Activated CD4-positive, alpha-beta T cell treated with anti-CD3 and anti-CD28 coated beads, Interleukin-2, amount 50 U/mL, for 48 hours (primary cell): Measurements from ENCODE around the gene ERV3-1.
"Not testable (repeated sequence)": the region's sequence is repeated elsewhere in the genome, so short reads cannot be mapped to it uniquely, and the experiment has no call there.

Source experiments
- DNase-seq, 2 experiments: peaks; one replicate each; pipeline ENCODE4 v3.0.0-alpha.2; 2020

Gene ERV3-1, protein sequence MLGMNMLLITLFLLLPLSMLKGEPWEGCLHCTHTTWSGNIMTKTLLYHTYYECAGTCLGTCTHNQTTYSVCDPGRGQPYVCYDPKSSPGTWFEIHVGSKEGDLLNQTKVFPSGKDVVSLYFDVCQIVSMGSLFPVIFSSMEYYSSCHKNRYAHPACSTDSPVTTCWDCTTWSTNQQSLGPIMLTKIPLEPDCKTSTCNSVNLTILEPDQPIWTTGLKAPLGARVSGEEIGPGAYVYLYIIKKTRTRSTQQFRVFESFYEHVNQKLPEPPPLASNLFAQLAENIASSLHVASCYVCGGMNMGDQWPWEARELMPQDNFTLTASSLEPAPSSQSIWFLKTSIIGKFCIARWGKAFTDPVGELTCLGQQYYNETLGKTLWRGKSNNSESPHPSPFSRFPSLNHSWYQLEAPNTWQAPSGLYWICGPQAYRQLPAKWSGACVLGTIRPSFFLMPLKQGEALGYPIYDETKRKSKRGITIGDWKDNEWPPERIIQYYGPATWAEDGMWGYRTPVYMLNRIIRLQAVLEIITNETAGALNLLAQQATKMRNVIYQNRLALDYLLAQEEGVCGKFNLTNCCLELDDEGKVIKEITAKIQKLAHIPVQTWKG

DNA sequence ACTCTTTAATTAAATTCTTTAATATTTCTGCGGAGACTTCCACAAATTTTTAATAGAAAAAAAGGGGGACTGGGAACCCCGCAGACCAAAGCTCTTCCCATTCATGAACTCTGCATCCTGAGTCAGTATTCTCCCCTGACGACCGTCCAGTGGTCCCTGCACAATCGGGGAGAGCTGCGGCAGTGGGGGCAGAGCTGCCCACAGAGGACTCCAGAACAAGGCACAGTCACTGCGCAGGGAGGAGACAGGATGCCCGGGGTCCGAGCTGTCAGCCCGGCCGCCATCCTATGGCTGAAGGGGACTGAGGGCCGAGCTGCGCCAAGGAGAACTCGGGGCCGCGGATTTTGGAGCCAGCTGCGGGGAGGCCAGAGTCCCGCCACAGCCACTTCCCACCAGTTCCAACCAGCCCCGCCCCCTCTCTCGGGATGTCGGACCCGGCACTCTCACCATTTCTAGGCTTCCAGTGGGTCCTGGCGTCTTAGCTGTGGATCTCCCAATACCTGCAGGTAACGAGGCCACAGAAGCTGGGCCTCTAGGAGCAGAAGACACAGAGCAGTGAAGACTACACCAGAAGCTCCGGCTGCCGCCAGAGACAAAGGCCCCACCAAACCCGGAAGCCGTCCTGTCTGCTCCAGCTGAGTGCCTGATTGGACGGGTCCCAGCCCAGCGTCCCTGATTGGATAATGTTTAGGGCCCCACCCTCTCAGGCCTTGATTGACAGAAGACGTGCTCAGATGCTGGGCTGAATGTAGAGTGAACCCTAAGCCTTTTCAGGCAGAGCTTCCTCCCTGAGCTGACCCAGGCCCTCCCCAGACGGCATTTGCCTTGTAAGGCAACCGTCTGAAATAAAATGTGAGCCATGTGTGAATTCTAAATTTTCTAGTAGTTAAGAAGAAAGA lies at the start of gene ERV3-1:
TSS of gene ERV3-1 (minus strand) at position 594 of the 899 bp plus-strand sequence. CDS start 13,661 bp downstream, outside the sequence.
- peak; percentile 87 to 93 for DNase-seq

DNA sequence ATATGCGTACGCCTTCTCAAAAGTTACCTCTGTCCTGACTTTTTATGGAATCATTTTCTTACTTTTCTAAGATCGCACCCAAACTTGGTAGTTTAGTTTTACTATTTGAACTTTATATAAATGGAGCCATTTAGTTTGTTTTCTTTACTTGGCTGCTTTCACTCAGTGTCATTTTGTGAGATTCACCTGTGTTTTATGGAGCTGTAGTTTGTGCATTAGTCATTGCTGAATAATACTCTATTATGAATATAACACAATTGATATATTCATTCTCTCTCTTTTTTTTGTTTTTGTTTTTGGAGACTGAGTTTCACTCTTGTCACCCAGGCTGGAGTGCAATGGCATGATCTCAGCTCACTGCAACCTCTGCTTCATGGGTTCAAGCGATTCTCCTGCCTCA lies 49.3 kb upstream of the ERV3-1 start:
- DNase-seq = not testable (repeated sequence)

DNA sequence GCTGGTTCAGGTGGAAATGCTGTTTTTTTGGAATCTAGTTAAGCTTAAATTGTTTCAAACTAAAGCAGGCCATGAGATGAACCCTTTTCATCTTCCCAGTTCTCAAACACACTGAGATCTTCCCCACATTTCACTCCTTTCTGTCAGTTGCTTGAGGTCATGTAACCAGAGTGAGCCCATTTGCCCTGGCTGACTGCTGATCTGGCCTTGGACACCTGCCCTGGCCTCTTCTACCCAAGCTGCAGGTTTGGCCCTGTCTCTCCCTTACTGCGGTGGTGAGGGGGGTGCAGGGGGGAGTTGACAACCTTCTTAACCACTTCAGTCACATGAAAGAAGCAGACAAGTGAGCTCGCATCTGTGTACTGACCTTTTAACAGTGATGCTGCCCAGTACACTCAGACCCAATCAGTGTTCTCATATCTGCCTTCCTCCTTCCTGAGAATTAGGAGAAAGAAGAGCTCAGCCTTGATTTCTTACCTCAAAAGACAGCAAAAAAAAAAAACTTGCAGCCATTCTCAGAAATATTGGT lies 48.0 kb upstream of the ERV3-1 start:
- DNase-seq = not testable (repeated sequence)

DNA sequence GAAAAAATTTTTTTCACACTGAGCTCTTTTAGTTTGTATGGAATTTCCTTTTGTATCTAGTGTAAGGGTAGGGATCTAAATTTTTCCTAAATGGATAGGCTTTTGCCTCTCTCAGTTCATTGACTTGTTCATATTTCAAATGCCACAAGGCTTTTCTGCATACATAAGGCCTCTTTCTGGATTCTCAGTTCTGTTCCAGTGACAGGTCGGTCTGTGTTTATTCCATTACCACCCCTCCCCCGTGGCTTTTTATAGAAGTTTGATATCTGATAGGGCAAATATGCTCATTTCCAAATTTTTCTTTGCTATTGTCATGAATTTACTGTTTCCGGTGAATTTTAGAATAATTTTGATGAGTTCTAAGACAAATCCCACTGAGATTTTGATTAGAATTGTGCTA lies 45.2 kb upstream of the ERV3-1 start:
- DNase-seq = not testable (repeated sequence)

DNA sequence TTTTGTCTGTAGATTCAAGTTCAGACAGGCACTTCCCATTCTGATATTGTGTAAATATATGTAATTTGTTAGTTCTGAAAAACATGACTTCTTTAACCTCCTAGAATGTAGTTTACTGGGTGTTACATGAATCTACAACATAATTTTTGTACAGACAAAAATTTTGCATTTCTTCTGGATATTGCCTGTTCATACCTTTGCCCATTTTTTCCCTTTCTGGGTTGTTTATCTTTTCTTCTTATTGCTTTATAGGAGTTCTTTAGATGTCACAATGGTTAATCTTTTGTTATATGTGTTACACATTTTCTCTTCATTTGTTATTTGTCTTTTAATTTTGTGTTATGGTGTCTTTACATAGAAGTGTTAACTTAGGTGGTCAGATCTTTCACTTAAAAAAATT lies 44.7 kb upstream of the ERV3-1 start:
- not testable (repeated sequence) for DNase-seq

DNA sequence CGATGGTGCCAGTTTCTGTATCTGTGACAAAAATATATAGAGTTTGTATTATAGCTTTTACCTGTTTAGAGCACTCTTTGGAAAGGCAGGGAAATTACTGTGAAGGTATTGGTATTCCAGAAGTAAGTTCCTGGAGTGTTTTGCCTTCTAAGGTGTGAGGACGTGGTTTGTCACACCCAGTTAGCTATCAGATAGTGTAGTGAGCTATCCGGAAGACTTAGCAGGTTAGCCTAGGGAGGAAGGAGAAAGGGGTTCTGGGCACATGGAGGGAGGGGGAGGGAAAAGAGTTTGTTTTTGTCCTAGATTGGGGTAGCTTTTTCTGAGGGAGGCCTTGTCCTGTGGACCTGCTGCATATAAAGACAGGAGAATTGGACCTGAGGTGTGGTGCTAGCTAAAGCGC lies 39.8 kb upstream of the ERV3-1 start:
- not testable (repeated sequence) for DNase-seq

DNA sequence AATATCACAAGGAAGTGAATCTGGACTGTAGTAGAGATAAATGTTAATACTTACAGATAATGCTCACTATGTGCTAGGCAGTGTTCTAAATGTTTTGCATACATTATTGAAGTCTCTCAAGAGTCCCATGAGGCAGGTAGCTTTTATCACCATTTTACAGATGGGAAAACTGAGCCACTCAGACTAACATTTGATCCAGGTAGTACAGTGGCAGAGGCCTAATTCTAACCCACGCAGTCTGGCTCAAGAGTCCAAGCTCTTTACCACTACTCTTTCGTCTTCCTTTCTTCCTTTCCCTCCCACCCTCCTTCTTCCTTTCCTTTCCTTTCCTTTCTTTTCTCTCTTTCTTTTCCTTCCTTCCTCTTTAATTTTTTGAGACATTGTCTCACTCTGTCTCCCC lies 39.1 kb upstream of the ERV3-1 start:
- DNase-seq = not testable (repeated sequence)

DNA sequence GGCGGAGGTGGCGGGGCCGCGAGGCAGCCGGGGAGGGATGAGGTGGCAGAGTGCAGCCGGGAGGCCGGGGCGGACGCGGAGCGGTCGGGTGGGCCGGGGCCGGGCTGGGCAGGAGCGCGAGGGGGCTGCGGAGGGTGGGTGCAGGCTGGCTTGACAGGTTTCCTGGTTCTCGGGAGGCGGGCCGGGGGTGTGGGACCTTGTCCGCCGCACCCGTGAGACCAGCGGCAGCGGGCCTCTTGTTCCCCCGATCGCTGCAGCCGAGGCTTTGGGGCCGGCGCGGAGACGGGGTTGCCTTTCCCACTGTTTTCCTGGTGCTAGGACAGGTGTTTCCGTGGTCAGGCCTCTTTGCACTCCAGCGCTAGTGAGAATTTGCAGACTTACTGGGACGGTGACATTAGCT lies 32.3 kb upstream of the ERV3-1 start:
- peak; percentile 31 to 32 for DNase-seq

DNA sequence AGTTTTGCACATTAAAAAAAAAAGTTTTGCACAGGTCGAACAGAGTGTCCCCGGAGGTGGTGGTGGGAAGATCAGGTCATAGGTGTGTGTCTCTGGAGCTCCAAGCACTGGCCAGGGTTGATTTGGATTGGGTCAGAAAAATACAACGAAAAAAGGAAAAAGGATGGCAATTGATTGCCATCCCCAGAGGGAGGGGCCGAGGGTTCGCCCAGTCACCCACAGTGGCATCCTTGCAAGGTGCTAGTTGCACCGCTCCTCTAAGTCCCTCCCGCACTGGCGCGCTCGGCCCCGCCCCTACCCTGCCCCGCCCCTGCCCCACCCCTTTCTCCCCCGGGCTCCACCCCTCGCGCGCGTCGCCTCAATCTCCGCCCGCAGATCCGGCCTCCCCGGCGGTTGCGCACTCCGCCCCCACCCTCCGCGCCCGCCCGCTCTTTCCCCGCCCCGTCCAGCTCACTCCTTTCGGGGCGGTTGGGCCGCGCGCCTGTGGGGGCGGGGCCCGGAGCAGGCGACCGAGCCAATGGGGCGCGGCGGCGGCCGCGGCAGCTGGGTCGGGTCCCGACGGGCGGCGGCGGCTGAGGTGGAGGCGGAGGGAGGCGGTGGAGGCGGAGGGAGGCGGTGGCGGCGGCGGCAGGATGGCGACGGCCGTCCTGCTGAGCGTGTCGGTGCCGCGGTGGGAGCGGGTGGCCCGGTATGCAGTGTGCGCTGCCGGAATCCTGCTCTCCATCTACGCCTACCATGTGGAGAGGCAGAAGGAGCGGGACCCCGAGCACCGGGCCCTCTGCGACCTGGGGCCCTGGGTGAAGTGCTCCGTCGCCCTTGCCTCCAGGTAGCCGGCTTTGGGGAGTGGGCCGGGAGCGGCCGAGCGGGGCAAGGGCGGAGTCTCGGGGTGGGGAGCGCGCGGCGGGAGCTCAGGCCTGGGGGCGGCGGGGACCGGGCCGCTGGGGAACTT lies 31.5 kb upstream of the ERV3-1 start:
- peak; percentile 89 to 90 for DNase-seq

DNA sequence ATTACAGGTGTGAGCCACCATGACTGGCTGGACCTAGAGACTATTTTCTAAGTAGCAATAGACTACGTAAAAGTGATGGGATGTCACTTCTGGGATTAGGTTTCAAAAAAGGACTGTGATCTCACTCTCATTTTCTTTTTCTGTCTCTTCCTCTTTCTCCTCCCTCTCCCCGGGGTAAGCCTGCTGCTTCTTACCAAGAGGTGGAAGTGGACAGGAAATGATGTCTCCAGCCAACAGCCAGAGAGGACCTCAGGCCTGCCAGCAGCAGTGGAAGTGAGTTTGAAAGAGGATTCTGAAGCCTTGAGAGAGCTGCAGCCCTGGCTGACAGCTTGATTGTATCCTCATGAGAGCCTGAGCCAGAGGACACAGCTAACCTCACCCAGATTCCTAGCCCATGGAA lies 30.0 kb upstream of the ERV3-1 start:
- DNase-seq = not testable (repeated sequence)

DNA sequence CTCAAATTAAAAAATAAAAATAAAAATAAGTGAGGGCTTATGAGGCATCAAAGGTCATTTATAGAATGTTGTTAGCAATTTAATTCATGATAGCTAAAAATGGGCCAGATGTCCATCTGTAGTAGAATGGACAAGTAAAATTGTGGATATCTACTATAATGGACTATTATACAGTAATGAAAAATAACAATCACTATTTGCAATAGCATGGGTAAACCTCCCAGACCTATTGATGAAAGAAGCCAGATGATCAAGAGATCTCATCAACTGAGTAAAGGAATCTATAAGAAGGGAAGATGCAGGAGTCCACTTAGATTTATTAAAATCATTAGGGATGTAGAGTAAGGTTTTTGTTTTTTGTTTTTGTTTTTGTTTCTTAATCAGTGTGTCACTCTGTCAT lies 29.0 kb upstream of the ERV3-1 start:
- not testable (repeated sequence) for DNase-seq

DNA sequence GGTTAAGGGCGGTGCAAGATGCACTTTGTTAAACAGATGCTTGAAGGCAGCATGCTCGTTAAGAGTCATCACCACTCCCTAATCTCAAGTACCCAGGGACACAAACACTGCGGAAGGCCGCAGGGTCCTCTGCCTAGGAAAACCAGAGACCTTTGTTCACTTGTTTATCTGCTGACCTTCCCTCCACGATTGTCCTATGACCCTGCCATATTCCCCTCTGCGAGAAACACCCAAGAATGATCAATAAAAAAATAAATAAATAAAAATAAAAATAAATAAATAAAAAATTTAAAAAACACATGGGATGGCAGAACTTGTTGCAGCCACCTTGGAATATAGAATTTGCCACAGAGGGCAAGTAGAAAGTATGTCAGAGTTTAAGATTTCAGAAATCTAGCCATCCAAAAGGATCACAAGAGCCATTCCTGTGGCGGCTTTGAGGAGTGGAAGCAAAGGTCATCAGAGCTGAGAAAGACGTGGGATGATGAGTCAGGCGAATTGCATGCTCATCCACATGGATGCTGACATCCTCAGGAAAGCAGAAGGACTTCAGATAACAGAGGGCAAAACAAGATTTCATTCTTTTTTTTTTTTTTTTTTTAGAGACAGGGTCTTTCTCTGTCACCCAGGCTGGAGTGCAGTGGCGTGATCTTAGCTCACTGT lies 27.8 kb upstream of the ERV3-1 start:
- not testable (repeated sequence) for DNase-seq

DNA sequence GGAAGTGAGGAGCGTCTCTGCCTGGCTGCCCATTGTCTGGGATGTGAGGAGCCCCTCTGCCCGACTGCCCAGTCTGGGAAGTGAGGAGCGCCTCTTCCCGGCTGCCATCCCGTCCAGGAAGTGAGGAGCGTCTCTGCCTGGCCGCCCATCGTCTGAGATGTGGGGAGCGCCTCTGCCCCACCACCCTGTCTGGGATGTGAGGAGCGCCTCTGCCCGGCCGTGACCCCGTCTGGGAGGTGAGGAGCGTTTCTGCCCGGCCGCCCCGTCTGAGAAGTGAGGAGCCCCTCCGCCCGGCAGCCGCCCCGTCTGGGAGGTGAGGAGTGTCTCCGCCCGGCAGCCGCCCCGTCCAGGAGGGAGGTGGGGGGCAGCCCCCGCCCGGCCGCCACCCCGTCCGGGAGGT lies 26.9 kb upstream of the ERV3-1 start:
- DNase-seq = not testable (repeated sequence)

DNA sequence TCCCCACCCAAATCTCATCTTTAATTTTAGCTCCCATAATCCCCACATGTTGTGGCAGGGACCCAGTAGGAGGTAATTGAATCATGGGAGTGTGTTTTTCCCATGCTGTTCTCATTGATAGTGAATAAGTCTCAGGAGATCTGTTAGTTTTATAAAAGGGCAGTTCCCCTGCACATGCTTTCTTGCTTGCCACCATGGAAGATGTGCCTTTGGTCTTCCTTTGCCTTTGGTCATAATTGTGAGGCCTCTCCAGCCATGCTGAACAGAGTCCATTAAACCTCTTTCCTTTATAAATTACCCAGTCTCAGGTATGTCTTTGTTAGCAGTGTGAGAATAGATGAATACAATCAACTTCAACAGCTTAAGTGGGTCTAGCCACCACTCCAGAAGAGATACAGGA lies 18.5 kb upstream of the ERV3-1 start:
- not testable (repeated sequence) for DNase-seq

DNA sequence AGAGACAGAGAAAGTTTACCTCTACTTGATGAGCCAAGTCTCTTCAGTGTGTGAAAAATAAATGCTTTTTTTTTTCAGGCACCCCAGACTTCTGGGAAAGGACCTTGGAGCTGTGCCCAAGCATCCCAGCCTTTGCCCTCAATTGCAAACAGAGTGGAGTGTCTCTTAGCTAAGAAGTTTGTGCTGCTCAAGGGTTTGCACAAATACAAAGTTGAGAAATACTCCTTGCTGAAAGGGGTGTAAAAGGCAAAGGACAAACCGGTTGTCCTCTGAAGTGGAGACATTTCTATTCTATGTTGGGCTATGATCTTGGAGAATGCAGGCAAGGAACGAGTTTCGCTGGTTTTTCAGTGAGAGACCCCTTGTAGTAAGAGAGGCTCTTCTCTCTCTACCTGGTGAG lies 14.5 kb upstream of the ERV3-1 start:
- not testable (repeated sequence) for DNase-seq

DNA sequence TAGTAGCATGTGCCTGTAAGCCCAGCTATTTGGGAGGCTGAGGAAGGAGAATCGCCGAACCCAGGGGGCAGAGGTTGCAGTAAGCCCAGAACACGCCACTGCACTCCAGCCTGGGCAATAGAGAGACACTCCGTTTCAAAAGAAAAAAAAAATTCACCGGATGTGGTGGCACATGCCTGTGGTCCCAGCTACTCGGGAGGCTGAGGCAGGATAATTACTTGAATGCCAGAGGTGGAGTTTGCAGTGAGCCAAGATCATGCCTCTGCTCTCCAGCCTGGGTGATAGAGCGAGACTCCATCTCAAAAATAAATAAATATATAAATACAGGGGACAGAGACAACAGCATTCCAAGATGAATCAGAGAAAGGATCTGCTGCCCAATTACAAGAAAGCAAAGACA lies 3.4 kb upstream of the ERV3-1 start:
- not testable (repeated sequence) for DNase-seq

DNA sequence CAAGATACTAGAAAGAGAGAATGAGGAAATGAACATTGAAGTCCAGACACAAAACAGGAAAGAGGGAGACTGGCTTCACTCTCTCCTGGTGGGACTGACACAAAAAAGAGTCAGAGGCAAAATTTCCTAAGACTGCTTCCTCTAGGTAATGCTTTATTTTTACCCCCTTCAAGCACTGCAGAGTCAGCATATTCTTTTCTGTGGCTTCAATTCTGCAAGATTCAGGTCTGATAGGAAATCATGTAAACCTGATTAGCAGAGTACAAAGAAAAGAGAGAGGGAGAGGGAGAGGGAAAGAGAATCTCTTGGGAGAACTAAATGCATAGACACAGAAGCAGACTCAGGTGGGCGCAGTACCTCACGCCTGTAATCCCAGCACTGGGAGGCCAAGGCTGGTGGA lies 2.9 kb upstream of the ERV3-1 start:
- DNase-seq = not testable (repeated sequence)

DNA sequence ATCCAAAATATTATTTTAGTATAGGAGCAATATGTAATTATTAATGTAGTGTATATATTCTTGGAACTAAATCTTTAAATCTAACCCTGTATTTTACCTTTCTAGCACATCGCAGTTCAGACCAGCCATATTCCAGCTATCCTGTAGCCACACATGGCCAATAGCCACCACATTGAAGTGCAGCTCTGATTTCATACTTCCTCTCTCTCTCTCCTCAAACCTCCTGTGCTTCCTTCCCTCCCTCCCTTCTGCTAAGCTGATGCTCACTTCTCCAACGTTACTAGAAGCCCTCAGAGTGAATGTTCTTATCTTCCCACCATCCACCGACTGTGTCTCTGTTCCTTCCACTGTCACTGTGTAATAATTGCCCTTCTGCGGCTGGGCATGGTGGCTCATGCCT lies 549 bp upstream of the ERV3-1 start:
- peak in 1 of 2 experiments; percentile 14 for DNase-seq

DNA sequence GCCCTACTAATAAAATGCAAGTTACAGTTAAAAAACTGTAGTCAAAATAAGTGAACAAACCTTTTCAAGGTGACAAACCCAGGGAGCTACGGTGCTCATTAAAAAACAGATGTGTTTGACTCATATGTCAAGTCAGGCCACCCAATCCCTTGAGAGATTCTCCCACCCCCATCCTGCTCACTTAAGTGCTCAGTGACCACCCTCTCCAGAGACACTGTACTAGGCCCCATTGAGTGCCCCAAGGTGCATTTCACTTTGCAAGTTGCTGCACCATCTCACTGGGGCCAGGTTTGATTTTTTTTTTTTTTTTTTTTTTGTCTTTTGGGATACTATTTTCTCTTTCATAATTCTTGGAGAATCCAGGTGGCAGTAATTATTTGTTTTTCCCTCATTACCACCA lies 1.9 kb downstream of the ERV3-1 start:
- no peak for DNase-seq

DNA sequence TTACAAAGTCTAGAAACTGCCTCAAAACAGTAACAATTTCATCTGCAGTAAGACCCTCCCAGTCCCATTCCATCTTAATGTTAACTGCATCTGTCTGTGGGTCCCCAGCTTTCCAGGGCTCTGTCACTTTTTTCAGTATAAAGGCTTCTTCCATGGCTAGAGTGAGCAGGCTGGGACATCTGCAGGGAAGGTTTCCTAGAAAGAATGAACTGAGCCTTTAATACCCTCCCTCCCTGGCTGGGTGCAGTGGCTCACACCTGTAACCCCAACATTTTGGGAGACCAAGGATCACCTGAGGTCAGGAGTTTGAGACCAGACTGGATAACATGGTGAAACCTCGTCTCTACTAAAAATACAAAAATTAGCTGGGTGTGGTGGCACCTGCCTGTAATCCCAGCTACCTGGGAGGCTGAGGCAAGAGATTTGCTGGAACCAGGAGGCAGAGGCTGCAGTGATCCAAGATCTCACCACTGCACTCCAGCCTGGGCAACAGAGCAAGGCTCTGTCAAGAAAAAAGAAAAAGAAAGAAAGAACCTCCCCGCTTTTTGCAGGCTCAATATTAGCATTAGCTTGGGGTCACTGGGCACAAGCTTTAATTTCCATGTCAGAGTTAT lies 3.4 kb downstream of the ERV3-1 start:
- no peak for DNase-seq
